ENCODE data around the gene COL20A1. TPM values are rescaled to one million over a fixed set of nuclear protein-coding genes. Genes with fewer than 3 reads are reported as not detected.
"Not testable (repeated sequence)": the region's sequence is repeated elsewhere in the genome, so short reads cannot be mapped to it uniquely, and the experiment has no call there.

The COL20A1 gene
- total and polyA plus RNA-seq, 4 donors = 0.09 to 0.15 TPM; not detected in 2

GRCh38 chr20:63296531-63297299 lies 3.7 kb downstream of the COL20A1 start:
- Histone ChIP-seq H3K27me3 (ENCODE audit: control insufficient read depth in 1 of 2, insufficient read depth in 2 of 2, low read length in 1 of 2) (no peaks in the 10 kb centered on the region), H3K4me1 (ENCODE audit: control insufficient read depth in 1 of 2, insufficient read depth in 2 of 2, low read length in 2 of 2) (no peaks in the 10 kb centered on the region), H3K9me3 (ENCODE audit: control insufficient read depth, low read length) (no peaks in the 10 kb centered on the region), H3K36me3 (ENCODE audit: control insufficient read depth in 1 of 2, insufficient read depth in 2 of 2, low read length in 1 of 2) (no peaks in the 10 kb centered on the region), H3K4me3 (ENCODE audit: low read length in 2 of 2) (no peak overlapping the region), H3K27ac (ENCODE audit: low read depth in 1 of 2, low read length in 2 of 2) (no peak overlapping the region)
- intact Hi-C loops (cut with DNase I) = no loop called here
- ATAC-seq (ENCODE audit: low FRiP score) = no peak
- no peak for DNase-seq
- WGBS, 2 donors = 21 to 28% methylated on average over 18 of the region's 18 CpGs

GRCh38 chr20:63297371-63297781 lies 4.4 kb downstream of the COL20A1 start:
- ATAC-seq (ENCODE audit: low FRiP score) (no peak), DNase-seq (no peak)
- Histone ChIP-seq H3K27ac (ENCODE audit: low read depth in 1 of 2, low read length in 2 of 2) (no peak overlapping the region), H3K9me3 (ENCODE audit: control insufficient read depth, low read length) (no peaks in the 10 kb centered on the region), H3K27me3 (ENCODE audit: control insufficient read depth in 1 of 2, insufficient read depth in 2 of 2, low read length in 1 of 2) (no peaks in the 10 kb centered on the region), H3K4me1 (ENCODE audit: control insufficient read depth in 1 of 2, insufficient read depth in 2 of 2, low read length in 2 of 2) (no peaks in the 10 kb centered on the region), H3K36me3 (ENCODE audit: control insufficient read depth in 1 of 2, insufficient read depth in 2 of 2, low read length in 1 of 2) (no peaks in the 10 kb centered on the region), H3K4me3 (ENCODE audit: low read length in 2 of 2) (no peak overlapping the region)
- intact Hi-C loops (cut with DNase I) = no loop called here
- WGBS, 2 donors = 62 to 63% methylated on average over 11 of the region's 11 CpGs

- ATAC-seq (ENCODE audit: low FRiP score) (no peak), DNase-seq (no peak)
- H3K4me1 ChIP-seq (ENCODE audit: control insufficient read depth in 1 of 2, insufficient read depth in 2 of 2, low read length in 2 of 2) = no peaks in the 10 kb centered on the region
- H3K27ac ChIP-seq (ENCODE audit: low read depth in 1 of 2, low read length in 2 of 2) = no peak overlapping the region
- H3K36me3 ChIP-seq (ENCODE audit: control insufficient read depth in 1 of 2, insufficient read depth in 2 of 2, low read length in 1 of 2) = no peaks in the 10 kb centered on the region
- H3K9me3 ChIP-seq (ENCODE audit: control insufficient read depth, low read length) = no peaks in the 10 kb centered on the region
- 78 to 82% methylated on average over 16 of the region's 16 CpGs for WGBS, 2 donors
- intact Hi-C loops (cut with DNase I) = no loop called here
- no peak overlapping the region for H3K4me3 ChIP-seq (ENCODE audit: low read length in 2 of 2)
- H3K27me3 ChIP-seq (ENCODE audit: control insufficient read depth in 1 of 2, insufficient read depth in 2 of 2, low read length in 1 of 2) = no peaks in the 10 kb centered on the region
Measured at GRCh38 chr20:63297796-63298572, 5.0 kb downstream of the COL20A1 start.

GRCh38 chr20:63298731-63299312 lies 5.8 kb downstream of the COL20A1 start:
- Histone ChIP-seq H3K36me3 (ENCODE audit: control insufficient read depth in 1 of 2, insufficient read depth in 2 of 2, low read length in 1 of 2) (no peaks in the 10 kb centered on the region), H3K4me3 (ENCODE audit: low read length in 2 of 2) (no peak overlapping the region), H3K4me1 (ENCODE audit: control insufficient read depth in 1 of 2, insufficient read depth in 2 of 2, low read length in 2 of 2) (no peaks in the 10 kb centered on the region), H3K27me3 (ENCODE audit: control insufficient read depth in 1 of 2, insufficient read depth in 2 of 2, low read length in 1 of 2) (no peaks in the 10 kb centered on the region), H3K27ac (ENCODE audit: low read depth in 1 of 2, low read length in 2 of 2) (no peak overlapping the region), H3K9me3 (ENCODE audit: control insufficient read depth, low read length) (no peaks in the 10 kb centered on the region)
- ATAC-seq (ENCODE audit: low FRiP score) = no peak
- intact Hi-C loops (cut with DNase I) = no loop called here
- WGBS, 2 donors = 78 to 82% methylated on average over 17 of the region's 17 CpGs
- no peak for DNase-seq

GRCh38 chr20:63301671-63302070 lies 8.7 kb downstream of the COL20A1 start:
- Histone ChIP-seq H3K4me1 (ENCODE audit: control insufficient read depth in 1 of 2, insufficient read depth in 2 of 2, low read length in 2 of 2) (no peaks in the 10 kb centered on the region), H3K27ac (ENCODE audit: low read depth in 1 of 2, low read length in 2 of 2) (no peak overlapping the region), H3K36me3 (ENCODE audit: control insufficient read depth in 1 of 2, insufficient read depth in 2 of 2, low read length in 1 of 2) (no peaks in the 10 kb centered on the region), H3K9me3 (ENCODE audit: control insufficient read depth, low read length) (no peaks in the 10 kb centered on the region), H3K27me3 (ENCODE audit: control insufficient read depth in 1 of 2, insufficient read depth in 2 of 2, low read length in 1 of 2) (no peaks in the 10 kb centered on the region), H3K4me3 (ENCODE audit: low read length in 2 of 2) (no peak overlapping the region)
- DNase-seq (no peak), ATAC-seq (ENCODE audit: low FRiP score) (no peak)
- intact Hi-C loops (cut with DNase I) = no loop called here
- WGBS, 2 donors = 95 to 98% methylated on average over 1 of the region's 1 CpG

- intact Hi-C loops (cut with DNase I) = no loop called here
- Histone ChIP-seq H3K27ac (ENCODE audit: low read depth in 1 of 2, low read length in 2 of 2) (no peak overlapping the region), H3K36me3 (ENCODE audit: control insufficient read depth in 1 of 2, insufficient read depth in 2 of 2, low read length in 1 of 2) (no peaks in the 10 kb centered on the region), H3K4me3 (ENCODE audit: low read length in 2 of 2) (no peak overlapping the region), H3K27me3 (ENCODE audit: control insufficient read depth in 1 of 2, insufficient read depth in 2 of 2, low read length in 1 of 2) (no peaks in the 10 kb centered on the region), H3K9me3 (ENCODE audit: control insufficient read depth, low read length) (no peaks in the 10 kb centered on the region), H3K4me1 (ENCODE audit: control insufficient read depth in 1 of 2, insufficient read depth in 2 of 2, low read length in 2 of 2) (no peaks in the 10 kb centered on the region)
- DNase-seq (no peak), ATAC-seq (ENCODE audit: low FRiP score) (no peak)
- WGBS, 2 donors = 53 to 56% methylated on average over 5 of the region's 5 CpGs
Measured at GRCh38 chr20:63303095-63303666, 10.2 kb downstream of the COL20A1 start.

- no peaks in the 10 kb centered on the region for H3K27me3 ChIP-seq (ENCODE audit: control insufficient read depth in 1 of 2, insufficient read depth in 2 of 2, low read length in 1 of 2)
- no peaks in the 10 kb centered on the region for H3K9me3 ChIP-seq (ENCODE audit: control insufficient read depth, low read length)
- 39 to 48% methylated on average over 8 of the region's 8 CpGs for WGBS, 2 donors
- no peaks in the 10 kb centered on the region for H3K4me1 ChIP-seq (ENCODE audit: control insufficient read depth in 1 of 2, insufficient read depth in 2 of 2, low read length in 2 of 2)
- H3K36me3 ChIP-seq (ENCODE audit: control insufficient read depth in 1 of 2, insufficient read depth in 2 of 2, low read length in 1 of 2) = no peaks in the 10 kb centered on the region
- DNase-seq (no peak), ATAC-seq (ENCODE audit: low FRiP score) (no peak)
- intact Hi-C loops (cut with DNase I) = no loop called here
- no peak overlapping the region for H3K4me3 ChIP-seq (ENCODE audit: low read length in 2 of 2)
- H3K27ac ChIP-seq (ENCODE audit: low read depth in 1 of 2, low read length in 2 of 2) = no peak overlapping the region
Measured at GRCh38 chr20:63305393-63305792, 12.4 kb downstream of the COL20A1 start.

GRCh38 chr20:63305933-63306672 lies 13.1 kb downstream of the COL20A1 start:
- H3K27ac ChIP-seq (ENCODE audit: low read depth in 1 of 2, low read length in 2 of 2); H3K4me1 ChIP-seq (ENCODE audit: control insufficient read depth in 1 of 2, insufficient read depth in 2 of 2, low read length in 2 of 2); DNase-seq; ATAC-seq (ENCODE audit: low FRiP score); H3K4me3 ChIP-seq (ENCODE audit: low read length in 2 of 2); H3K9me3 ChIP-seq (ENCODE audit: control insufficient read depth, low read length); H3K27me3 ChIP-seq (ENCODE audit: control insufficient read depth in 1 of 2, insufficient read depth in 2 of 2, low read length in 1 of 2); H3K36me3 ChIP-seq (ENCODE audit: control insufficient read depth in 1 of 2, insufficient read depth in 2 of 2, low read length in 1 of 2); intact Hi-C loops (cut with DNase I): not testable (repeated sequence)
- 80 to 85% methylated on average over 19 to 27 of the region's 30 CpGs for WGBS, 2 donors
